SK-N-SH (cell line): ENCODE results near the gene DPF3.

ENCODE experiments used
- CHD2 ChIP-seq: fragments of 150-350 bp; IDR thresholded peaks from 2 replicates; pipeline ENCODE4 v1.6.1; 2018; ENCODE audit warnings: low read length; ENCODE audit not compliant: partially characterized antibody
- CTCF ChIP-seq: fragments of 200-600 bp; sonication (generic); IDR thresholded peaks from 2 replicates; pipeline ENCODE4 v1.6.1; 2017; ENCODE audit warnings: antibody characterized with exemption, mild to moderate bottlenecking, moderate library complexity
- EZH2phosphoT487 ChIP-seq: fragments of 200-600 bp; sonication (generic); IDR thresholded peaks from 2 replicates; pipeline ENCODE4 v1.6.1; 2017; ENCODE audit warnings: low read depth, mixed run types, mild to moderate bottlenecking, antibody characterized with exemption, moderate library complexity, borderline replicate concordance
- FOSL2 ChIP-seq: IDR thresholded peaks from 2 replicates; pipeline ENCODE4 v1.4.0; 2012; ENCODE audit warnings: low read depth, mild to moderate bottlenecking, moderate library complexity, borderline replicate concordance
- MEF2A ChIP-seq: IDR thresholded peaks from 2 replicates; pipeline ENCODE4 v1.4.0; 2012; ENCODE audit warnings: low read depth, borderline replicate concordance
- PBX3 ChIP-seq: IDR thresholded peaks from 2 replicates; pipeline ENCODE4; 2012
- POLR2AphosphoS5 ChIP-seq: IDR thresholded peaks from 2 replicates; pipeline ENCODE4 v1.6.1; 2012; ENCODE audit warnings: low read depth, low read length
- RFX5 ChIP-seq: IDR thresholded peaks from 2 replicates; pipeline ENCODE4 v1.6.1; 2012; ENCODE audit warnings: mild to moderate bottlenecking, improper control_type of control experiment, low read length
- RXRA ChIP-seq: IDR thresholded peaks from 2 replicates; pipeline ENCODE4 v1.4.0; 2012; ENCODE audit warnings: low read depth, mild to moderate bottlenecking, borderline replicate concordance
- SIN3A ChIP-seq: IDR thresholded peaks from 2 replicates; pipeline ENCODE4 v1.6.1; 2012; ENCODE audit warnings: low read depth, mild to moderate bottlenecking, low read length, moderate library complexity, borderline replicate concordance
- SMC3 ChIP-seq: IDR thresholded peaks from 2 replicates; pipeline ENCODE4 v1.6.1; 2012; ENCODE audit warnings: low read depth, low read length, improper control_type of control experiment
- YY1 ChIP-seq: IDR thresholded peaks from 2 replicates; pipeline ENCODE4 v1.4.0; 2012; ENCODE audit warnings: low read depth, mild to moderate bottlenecking

GRCh38 chr14:72621387-72622065 lies 272.4 kb downstream of the DPF3 start:
- TF ChIP-seq CHD2 (no peak), SIN3A (no peak), FOSL2 (no peak), EZH2phosphoT487 (no peak), POLR2AphosphoS5 (no peak), CTCF (no peak), RXRA (no peak), YY1 (no peak), PBX3 (no peak), SMC3 (no peak), MEF2A (no peak), RFX5 (no peak)
